ENCODE measurements around the gene SLC41A3. TPM values are rescaled to one million over a fixed set of nuclear protein-coding genes. Genes with fewer than 3 reads are reported as not detected.

The SLC41A3 gene
- total and polyA plus RNA-seq, 2 of the 8 experiments (the other 6 are each of a cell fraction or from before 2014, with no cell fraction given) = 30.2 to 56.4 TPM

DNA sequence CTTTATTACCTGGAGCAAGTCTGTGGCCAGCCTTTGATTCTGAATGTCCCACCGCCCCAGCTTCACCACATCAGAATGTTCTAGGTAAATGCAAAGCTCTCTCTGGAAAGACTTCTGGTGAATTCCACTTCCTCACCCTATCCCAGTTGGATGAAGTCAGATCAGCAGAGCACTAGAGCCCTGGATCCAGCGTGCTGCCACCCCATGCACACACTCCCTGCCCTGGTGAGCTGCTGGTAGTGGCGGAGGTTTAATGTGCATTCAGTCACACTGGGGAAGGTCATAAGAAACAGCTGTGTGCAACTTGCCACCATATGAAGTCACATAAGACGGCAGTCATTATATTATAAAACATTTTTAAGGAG, 16.3 kb upstream of the SLC41A3 start (continued):
- no peak for TF ChIP-seq USF2 (IDR thresholded peaks at IDR 0.05; ENCODE audit: low read length)
- TF ChIP-seq MAX (IDR thresholded peaks at IDR 0.05) = no peak
